ENCODE measurements around the gene PCYT2.
A peak's percentile ranks its signal among the peaks of the same experiment; 100 is the strongest.

The PCYT2 gene

DNA sequence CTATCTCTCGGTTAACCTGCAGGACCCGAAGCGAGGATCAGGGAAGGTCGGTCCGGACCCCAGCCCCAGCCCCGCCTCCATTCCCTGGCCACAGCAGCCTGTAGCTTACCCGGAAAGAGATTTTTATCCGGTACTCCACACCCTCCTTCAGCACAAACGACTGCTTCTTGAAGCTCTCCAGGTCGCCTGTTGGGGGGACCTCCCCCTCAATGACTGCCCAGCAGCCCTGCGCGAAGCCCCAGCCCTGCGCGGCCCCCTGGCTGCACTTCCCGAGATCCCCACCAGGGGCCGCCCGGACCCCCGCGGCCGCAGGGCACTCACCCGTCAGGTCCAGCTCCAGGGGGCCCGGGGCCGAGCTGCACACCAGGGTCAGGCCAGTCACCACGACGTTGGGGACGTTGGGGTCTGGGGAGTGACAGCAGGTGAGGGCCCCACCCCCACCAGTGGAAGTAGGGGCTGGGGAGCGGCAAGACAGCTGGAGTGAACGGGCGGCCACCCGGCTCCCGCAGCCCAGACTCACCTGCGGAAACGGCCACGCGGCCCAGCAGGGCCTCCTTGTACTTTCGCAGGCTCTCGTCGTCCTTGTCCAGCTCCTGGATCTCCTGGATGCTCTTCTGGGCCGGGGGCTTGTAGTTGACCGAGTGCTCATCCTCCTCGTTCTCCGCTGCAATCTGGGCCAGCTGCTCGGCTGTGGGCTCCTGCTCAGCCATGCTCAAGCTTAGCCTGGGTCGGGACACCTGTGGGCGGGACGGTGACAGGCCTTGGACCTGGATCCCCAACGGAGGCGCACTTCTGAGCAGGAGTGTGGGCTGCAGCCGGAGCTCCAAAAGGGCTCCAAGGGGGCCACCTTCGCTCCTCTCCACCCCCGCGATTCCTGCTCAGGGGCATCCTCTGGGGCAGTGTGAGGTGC lies 41.7 kb downstream of the PCYT2 start:
- DNase-seq = peak; percentile 60

DNA sequence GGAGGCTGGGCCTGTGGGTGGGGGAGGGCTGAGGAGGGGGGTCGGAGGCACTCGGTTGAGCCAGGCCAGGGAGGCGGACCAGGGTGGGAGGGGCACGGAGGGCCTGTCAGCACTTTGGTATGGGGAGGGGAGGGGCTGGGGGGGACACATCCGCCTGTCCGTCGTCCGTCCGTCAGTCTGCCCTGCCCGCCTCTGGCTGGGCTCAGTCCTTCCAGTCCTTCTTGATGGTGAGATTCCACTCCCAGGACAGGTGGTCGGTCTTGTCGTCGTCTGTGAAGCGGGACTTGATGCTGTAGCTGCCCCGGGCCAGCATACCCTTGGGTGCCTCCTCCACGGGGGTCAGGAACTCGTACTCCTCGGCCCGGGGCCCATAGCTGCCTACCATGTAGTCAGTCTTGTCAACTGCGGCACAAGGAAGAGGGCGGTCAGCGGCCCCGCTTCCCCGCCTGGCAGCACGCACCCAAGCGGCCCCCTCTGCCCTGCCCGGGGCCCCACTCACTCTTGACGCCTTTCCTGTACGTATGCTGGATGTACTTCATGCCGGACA lies 42.5 kb downstream of the PCYT2 start:
- no peak for DNase-seq

- peak; percentile 18 for DNase-seq
Observed at GRCh38 chr17:81867991-81868673, 43.1 kb downstream of the PCYT2 start.

- peak; percentile 62 for DNase-seq
Observed at GRCh38 chr17:81867170-81867990, 43.8 kb downstream of the PCYT2 start.

DNA sequence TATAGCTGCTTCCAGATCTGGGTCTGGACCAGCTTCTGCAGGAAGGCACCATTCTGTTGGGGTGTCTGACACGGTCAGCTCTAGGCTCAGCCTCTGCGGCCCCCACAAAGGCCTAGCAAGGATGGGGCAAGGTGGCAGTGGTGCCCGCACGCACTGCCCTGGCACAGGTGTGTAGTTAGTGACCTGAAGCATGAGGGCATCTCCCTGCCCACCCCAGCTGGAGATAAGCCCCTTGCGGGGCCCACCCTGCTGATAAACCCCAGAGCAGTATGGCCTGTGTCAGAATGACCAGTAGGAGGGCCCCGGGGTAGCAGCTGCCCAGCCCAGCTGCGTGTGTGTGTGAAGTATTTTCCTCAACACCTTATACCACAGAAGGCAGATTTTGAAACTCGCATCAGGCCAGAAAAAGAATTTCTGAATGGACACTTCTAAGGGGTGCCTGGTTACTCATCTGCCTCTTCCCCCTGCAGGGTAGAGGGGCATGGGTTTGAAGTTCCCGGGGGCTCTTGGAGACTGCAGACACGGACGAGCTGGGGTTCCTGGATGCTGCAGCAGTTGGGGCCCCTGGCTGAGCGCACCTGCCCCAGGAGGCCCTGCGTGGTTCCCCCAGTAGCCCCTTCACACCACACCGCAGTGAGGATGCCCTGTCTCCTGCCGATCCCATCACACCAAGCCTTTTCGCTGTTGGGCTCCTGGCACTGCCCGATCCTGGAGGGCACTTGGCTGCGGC lies 44.6 kb downstream of the PCYT2 start:
- DNase-seq = peak; percentile 41

- no peak for DNase-seq
Observed at GRCh38 chr17:81865733-81866439, 45.3 kb downstream of the PCYT2 start.

DNA sequence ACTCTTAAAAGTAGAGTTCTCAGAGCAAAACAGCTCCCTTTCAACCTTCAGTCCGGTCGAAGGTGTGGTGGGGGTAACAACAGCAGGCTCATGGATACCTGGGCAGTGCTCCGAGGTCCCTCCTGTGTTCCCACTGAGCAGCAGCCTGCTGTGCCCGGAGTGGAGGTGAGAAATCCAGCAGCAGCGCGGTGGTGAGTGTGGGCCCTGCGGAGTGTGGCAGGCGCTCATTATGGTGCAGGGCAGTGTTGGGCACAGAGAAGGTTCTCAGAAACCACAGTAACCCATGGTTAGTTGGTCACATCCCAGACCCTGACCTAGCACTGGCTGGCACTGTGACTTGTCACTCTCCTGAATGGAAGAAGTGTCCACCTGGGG lies 45.9 kb downstream of the PCYT2 start:
- DNase-seq = no peak

- DNase-seq = no peak
Observed at GRCh38 chr17:81863833-81864768, 47.1 kb downstream of the PCYT2 start.

GRCh38 chr17:81863123-81863675 lies 48.0 kb downstream of the PCYT2 start:
- no peak for DNase-seq

- DNase-seq = peak; percentile 100
Observed at GRCh38 chr17:81860756-81861568, 50.2 kb downstream of the PCYT2 start.

GRCh38 chr17:81859906-81860755 lies 51.1 kb downstream of the PCYT2 start, which contains the start of gene P4HB:
P4HB (minus strand) TSS chr17:81860535; CDS start chr17:81860471, 64 bp downstream.
- DNase-seq = peak; percentile 19

DNA sequence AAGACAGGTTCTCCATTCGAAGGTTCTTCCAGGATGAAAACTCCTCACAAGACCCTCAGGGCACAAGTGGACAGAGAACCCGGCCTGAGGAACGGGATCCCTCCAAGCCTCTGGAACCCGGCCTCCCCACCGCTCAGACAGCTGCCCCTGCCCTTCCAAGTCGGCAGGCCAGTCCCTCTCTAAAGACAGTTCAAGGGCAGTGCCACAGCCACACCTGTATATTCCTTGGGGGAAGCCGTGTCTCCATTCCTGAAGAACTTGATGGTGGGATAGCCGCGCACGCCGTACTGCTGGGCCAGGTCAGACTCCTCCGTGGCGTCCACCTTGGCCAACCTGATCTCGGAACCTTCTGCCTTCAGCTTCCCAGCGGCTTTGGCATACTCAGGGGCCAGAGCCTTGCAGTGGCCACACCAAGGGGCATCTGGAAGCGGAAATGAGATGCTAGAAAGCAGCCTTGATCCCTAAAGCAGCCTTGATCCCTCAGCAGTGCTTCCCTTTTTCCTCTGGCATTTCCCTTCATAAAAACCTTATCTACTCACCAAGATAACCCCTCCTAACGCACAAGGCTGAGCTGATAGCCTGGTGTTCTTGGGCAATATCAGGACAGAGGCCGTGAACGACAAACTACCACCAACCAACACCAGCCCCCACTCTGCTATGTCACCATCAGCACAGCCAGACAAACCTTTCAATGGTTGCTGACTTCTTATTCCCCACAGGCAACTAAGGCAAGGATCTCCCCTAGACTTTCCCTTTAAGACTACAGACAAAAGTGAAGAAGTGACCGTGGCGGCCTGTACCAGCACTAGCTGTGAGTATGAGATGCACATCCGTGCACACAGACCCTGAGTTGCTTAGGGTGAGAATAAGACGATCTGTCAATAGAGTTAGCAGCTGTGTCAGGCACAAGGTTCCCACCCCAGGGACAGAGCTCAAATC lies 52.0 kb downstream of the PCYT2 start:
- DNase-seq = no peak

DNA sequence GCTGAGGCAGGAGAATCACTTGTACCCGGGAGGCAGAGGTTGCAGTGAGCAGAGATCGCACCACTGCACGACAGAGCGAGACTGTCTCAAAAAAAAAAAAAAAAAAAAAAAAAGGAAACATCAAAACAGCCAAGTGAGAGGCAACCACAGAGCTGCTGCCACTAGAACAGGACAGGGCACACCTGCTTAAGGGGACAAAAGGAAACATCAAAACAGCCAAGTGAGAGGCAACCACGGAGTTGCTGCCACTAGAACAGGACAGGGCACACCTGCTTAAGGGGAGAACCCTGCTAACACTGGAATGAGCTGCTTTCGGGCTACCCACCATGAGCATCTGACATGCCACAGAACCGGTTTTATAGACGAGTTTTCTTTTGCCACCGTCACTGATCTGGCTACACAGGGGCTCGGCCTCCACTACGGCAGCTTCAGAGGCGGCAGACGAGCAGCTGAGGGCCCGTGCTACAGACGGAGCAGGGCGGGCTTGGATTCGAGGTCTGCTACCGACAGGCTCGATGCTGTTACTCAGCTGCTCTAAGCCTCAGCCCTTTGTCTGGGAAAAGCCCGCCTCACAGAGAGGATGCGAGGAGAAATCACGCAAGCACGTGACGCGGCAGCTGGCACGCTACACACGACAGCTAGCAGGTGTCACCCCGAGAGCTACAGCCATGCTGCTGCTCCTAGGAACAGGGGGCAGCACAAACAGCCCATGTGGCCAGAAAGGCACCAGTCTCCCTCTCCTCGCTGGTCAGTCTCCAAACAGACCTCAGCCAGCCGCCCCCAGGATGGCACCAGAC lies 52.8 kb downstream of the PCYT2 start:
- no peak for DNase-seq

DNA sequence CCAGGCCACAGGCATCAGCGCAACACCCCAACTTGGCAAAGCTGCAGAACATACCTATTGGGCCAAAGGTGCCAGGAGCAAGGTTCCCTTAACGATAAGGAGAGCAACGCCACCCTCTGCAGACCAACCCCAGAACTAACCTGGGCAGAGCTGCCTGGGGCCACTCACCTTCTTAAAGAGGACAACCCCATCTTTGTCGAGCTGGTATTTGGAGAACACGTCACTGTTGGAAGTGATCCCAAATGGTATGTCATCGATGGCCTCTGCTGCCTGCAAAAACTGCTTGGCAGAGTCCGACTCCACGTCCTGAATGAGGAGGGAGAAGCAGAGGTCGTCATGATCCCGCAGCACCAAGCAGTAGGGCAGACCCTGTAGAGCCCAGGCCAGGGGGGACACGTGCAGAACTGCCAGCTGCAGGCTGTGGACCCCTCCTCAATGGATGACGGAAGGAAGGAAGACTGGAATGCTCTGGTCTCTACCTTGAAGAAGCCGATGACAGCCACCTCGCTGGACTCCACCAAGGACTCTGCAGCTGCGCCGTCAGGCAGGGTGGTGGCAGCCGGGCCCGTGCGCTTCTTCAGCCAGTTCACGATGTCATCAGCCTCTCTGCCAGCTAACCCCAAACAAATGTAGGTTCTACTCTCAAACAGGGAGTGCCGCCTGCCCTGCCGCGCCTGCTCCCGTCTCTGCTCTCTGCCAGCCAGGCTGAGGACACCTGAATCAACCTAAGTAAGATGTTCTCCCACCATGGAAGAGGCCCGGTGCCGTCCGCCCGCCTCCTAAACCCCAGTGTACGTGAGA lies 56.0 kb downstream of the PCYT2 start:
- no peak for DNase-seq

GRCh38 chr17:81852237-81852636 lies 59.0 kb downstream of the PCYT2 start:
- DNase-seq = no peak

All from activated CD4-positive, alpha-beta T cell treated with anti-CD3 and anti-CD28 coated beads, Interleukin-2, Interleukin-6, amounts not matched to agents 100 ng/mL and 50 ng/mL, durations not matched to agents 16 hours and 8 hours (primary cell).